ENCODE measurements around the gene NTSR1.

Gene NTSR1

GRCh38 chr20:62742979-62743776, 34.5 kb downstream of the NTSR1 start:
- no peak overlapping the region for H3K4me3 ChIP-seq (ENCODE audit: low read depth, low read length)
- TF ChIP-seq CTCF (IDR thresholded peaks at IDR 0.05; ENCODE audit: borderline replicate concordance, insufficient read depth, low read depth, low read length), result no peak

GRCh38 chr20:62743777-62744317, 35.2 kb downstream of the NTSR1 start:
- no peak for TF ChIP-seq CTCF (IDR thresholded peaks at IDR 0.05; ENCODE audit: borderline replicate concordance, insufficient read depth, low read depth, low read length)
- no peak overlapping the region for H3K4me3 ChIP-seq (ENCODE audit: low read depth, low read length)

GRCh38 chr20:62744741-62745191, 36.1 kb downstream of the NTSR1 start:
- TF ChIP-seq CTCF (IDR thresholded peaks at IDR 0.05; ENCODE audit: borderline replicate concordance, insufficient read depth, low read depth, low read length), result no peak

GRCh38 chr20:62745279-62745951, 36.8 kb downstream of the NTSR1 start:
- TF ChIP-seq CTCF (IDR thresholded peaks at IDR 0.05; ENCODE audit: borderline replicate concordance, insufficient read depth, low read depth, low read length), result no peak
- H3K4me3 ChIP-seq (ENCODE audit: low read depth, low read length), result no peak overlapping the region

More at GRCh38 chr20:62744741-62745191, 36.1 kb downstream of the NTSR1 start:
- no peak overlapping the region for H3K4me3 ChIP-seq (ENCODE audit: low read depth, low read length)

GRCh38 chr20:62745952-62746288, 37.3 kb downstream of the NTSR1 start:
- no peak overlapping the region for H3K4me3 ChIP-seq (ENCODE audit: low read depth, low read length)
- no peak for TF ChIP-seq CTCF (IDR thresholded peaks at IDR 0.05; ENCODE audit: borderline replicate concordance, insufficient read depth, low read depth, low read length)

- no peak for TF ChIP-seq CTCF (IDR thresholded peaks at IDR 0.05; ENCODE audit: borderline replicate concordance, insufficient read depth, low read depth, low read length)
- H3K4me3 ChIP-seq (ENCODE audit: low read depth, low read length), result no peak overlapping the region
Observed at GRCh38 chr20:62748311-62748710, 39.7 kb downstream of the NTSR1 start.
